ENCODE data around the gene CAMKMT.
"Not testable (repeated sequence)": the region's sequence is repeated elsewhere in the genome, so short reads cannot be mapped to it uniquely, and the experiment has no call there.

Gene CAMKMT

GRCh38 chr2:44360749-44361329 is 908 bp upstream of the CAMKMT start:
- DNase-seq (ENCODE audit: low read depth): no peak

- DNase-seq (ENCODE audit: low read depth): peak; percentile 24
Observed at GRCh38 chr2:44362207-44363015, 664 bp downstream of the CAMKMT start.

DNA sequence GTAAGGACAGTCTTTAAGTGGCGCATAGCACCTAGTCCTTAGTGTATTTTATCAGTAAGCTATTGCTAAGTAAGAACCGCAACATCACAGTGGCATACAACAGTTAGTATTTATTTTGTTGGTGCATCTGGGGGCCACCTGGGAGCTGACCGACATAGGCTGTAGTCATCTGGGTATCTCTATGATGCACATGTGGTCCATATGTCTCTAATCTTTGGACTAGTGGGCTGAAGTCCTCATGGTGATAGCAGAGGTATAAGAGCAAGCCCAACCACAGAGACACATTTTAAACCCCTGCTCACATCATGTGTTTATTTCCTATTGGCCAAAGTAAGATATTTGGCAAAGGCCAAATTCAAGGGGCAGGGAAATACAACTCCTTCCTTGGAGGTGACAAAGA is 2.9 kb downstream of the CAMKMT start:
- no peak for DNase-seq (ENCODE audit: low read depth)

- DNase-seq (ENCODE audit: low read depth): no peak
Observed at GRCh38 chr2:44367591-44367990, 5.8 kb downstream of the CAMKMT start.

DNA sequence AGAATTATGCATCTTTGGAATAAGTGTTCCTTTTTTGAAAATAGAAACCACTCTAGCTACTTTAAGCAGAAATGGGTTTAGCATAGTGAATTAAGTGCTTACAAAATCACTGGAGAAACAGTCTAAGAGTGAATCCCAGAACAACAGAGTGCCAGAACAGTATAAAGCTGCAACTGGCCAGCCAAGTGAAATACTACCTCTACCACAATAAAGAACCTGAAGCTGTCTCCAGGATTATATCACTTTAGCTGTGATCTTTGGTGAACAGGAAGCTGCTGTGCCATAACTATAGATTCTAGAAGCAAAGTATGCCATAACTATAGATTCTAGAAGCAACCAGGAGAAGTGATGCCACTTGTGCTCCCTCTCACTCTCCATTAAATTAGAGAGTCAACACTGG is 7.6 kb downstream of the CAMKMT start:
- DNase-seq (ENCODE audit: low read depth): no peak

GRCh38 chr2:44371445-44371844 is 9.7 kb downstream of the CAMKMT start:
- no peak for DNase-seq (ENCODE audit: low read depth)

DNA sequence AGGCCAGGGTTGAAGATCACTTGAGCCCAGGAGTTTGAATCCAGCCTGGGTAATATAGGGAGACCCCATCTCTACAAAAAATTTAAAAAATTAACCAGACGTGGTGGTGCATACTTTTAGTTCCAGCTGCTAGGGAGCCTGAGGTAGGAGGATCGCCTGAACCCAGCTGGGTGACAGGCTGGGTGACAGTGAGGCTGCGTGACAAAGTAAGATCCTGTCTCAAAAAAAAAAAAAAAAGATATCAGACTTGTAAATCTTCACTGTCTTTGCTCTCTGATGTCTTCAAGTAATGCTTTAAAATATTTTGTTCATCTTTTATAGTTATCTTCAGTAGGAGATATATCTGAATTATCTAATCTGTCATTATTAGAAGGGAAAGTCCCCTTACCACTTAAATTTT is 10.5 kb downstream of the CAMKMT start:
- no peak for DNase-seq (ENCODE audit: low read depth)

- no peak for DNase-seq (ENCODE audit: low read depth)
Observed at GRCh38 chr2:44377486-44377885, 15.7 kb downstream of the CAMKMT start.

DNA sequence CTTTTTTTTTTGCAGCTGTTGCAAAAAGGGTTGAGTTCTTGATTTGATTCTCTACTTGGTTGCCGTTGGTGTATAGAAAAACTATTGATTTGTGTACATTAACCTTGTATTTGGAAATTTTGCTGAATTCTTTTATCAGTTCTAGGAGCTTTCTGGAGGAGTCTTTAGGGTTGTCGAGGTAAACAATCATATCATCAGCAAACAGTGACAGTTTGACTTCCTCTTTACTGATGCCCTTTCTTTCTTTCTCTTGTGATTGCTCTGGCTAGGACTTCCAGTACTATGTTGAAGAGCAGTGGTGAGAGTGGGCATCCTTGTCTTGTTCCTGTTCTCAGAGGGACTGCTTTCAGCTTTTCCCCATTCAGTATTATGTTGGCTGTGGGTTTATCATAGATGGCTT is 23.5 kb downstream of the CAMKMT start:
- DNase-seq (ENCODE audit: low read depth): not testable (repeated sequence)

- DNase-seq (ENCODE audit: low read depth): no peak
Observed at GRCh38 chr2:44388877-44389276, 27.1 kb downstream of the CAMKMT start.

- no peak for DNase-seq (ENCODE audit: low read depth)
Observed at GRCh38 chr2:44389895-44390294, 28.1 kb downstream of the CAMKMT start.

DNA sequence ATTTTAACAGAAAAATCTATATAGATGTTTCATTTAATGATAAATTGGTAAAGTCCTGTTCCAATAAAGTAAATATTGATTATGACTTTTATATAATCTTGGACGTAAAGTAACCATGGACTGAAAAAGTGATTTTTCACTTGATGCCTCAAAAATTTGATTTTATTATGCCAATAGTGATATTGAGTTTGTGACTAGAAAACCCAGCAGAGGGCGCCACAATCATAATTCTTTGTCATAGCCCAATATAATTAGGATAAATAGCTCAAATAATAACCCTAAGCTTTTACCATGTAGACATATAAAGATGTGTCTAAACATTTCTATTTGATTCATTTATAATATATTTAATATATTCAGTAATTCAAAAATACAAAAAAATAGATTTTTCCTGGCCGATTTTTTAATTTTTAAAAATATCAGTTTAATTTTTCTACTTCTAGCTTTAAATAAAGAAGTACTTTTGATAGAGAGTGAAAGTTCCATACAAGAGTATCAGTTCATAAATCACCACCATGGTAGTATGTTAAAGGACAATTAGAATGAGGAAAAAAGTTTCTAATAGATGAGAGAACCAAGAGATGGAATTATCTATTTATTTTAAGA is 30.7 kb downstream of the CAMKMT start:
- DNase-seq (ENCODE audit: low read depth): no peak

GRCh38 chr2:44397447-44398175 is 35.9 kb downstream of the CAMKMT start:
- DNase-seq (ENCODE audit: low read depth): no peak

GRCh38 chr2:44398243-44398897 is 36.6 kb downstream of the CAMKMT start:
- no peak for DNase-seq (ENCODE audit: low read depth)

DNA sequence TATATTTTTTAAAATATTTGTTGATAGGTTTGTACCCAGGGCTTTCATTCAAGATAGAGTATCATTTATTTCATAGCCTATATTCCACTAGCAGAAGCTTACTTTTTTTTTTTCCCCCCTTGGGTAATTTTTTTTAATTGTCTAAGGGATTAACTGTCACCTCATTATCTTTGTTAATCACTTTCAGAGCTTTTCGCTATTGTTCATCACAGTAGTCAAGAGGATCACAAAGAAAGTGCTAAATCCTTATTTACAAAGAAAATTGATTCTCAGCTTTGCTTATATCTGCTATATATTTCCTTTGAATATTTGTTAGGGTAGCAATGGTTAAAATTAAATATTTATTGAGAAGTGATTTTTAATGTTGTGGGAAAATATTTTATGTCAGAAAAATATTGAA is 59.0 kb downstream of the CAMKMT start:
- DNase-seq (ENCODE audit: low read depth): no peak

GRCh38 chr2:44424211-44424610 is 62.5 kb downstream of the CAMKMT start:
- no peak for DNase-seq (ENCODE audit: low read depth)

- DNase-seq (ENCODE audit: low read depth): no peak
Observed at GRCh38 chr2:44429034-44429433, 67.3 kb downstream of the CAMKMT start.

GRCh38 chr2:44430342-44430741 is 68.6 kb downstream of the CAMKMT start:
- DNase-seq (ENCODE audit: low read depth): no peak

GRCh38 chr2:44433895-44434294 is 72.1 kb downstream of the CAMKMT start:
- no peak for DNase-seq (ENCODE audit: low read depth)

GRCh38 chr2:44441200-44441599 is 79.5 kb downstream of the CAMKMT start:
- no peak for DNase-seq (ENCODE audit: low read depth)

DNA sequence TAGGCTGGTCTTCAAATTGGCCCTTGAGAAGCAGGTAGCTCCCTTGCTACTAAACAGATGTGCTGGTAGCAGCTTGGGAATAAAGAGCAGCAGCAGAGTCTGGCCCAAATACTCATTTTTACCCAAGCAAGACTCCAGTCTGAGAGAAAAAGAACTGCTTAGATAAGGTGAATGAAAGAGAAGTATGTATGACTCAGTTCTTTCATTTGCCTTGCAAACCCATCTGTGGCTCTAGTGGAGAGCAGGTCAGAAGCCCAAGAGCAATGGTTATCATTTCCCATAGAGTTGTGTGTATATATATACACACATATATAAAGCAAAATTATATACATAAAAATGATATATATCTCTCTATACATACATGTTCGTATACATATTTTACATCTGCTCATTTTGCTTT is 80.3 kb downstream of the CAMKMT start:
- DNase-seq (ENCODE audit: low read depth): no peak

- no peak for DNase-seq (ENCODE audit: low read depth)
Observed at GRCh38 chr2:44443517-44443916, 81.8 kb downstream of the CAMKMT start.

Measured in stimulated activated CD8-positive, alpha-beta memory T cell treated with anti-CD3 and anti-CD28 coated beads, Interleukin-12 subunit alpha, Interleukin-12 subunit beta, amount 100 ng/mL, for 4 hours (primary cell).